ENCODE measurements around the gene RNASEH2C. TPM values are rescaled to one million over a fixed set of nuclear protein-coding genes. Genes with fewer than 3 reads are reported as not detected.
"Not testable (repeated sequence)": the region's sequence is repeated elsewhere in the genome, so short reads cannot be mapped to it uniquely, and the experiment has no call there.

RNASEH2C gene
- total RNA-seq, 4 donors from 2014 or later = 70.2 to 231 (median 111) TPM

DNA sequence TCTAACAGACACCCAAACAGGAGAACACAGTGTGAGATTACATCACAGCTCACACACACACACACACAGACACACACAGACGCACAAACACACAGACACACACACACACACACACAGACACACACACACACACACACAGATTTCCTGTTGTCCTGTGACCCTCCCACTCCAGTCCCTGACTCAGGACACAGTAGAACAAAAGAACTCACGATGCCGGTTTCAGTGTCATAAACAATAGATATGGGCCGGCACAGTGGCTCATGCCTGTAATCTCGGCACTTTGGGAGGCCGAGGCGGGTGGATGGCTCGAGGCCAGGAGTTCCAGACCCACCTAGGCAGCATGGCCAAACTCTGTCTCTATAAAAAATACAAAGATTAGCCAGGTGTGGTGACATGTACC is 22.4 kb downstream of the RNASEH2C start:
- Histone ChIP-seq H3K4me1 (peaks cover 0 to 16% (median 7%) of the 10 kb centered on the region in 4 donors), H3K4me3 (no peak overlapping the region), H3K27ac (no peak overlapping the region), H3K9me3 (no peaks in the 10 kb centered on the region), H3K36me3 (no peaks in the 10 kb centered on the region), H3K27me3 (no peaks in the 10 kb centered on the region)
- intact Hi-C loops (cut with DNase I; ENCODE audit: low total_unique reads) = no loop called here
- DNase-seq = peak; percentile 73
- no peak for TF ChIP-seq POLR2A (IDR thresholded peaks at IDR 0.05)
- TF ChIP-seq POLR2AphosphoS5 (IDR thresholded peaks at IDR 0.05) = no peak
- no peak for TF ChIP-seq EP300 (IDR thresholded peaks at IDR 0.05; ENCODE audit: low read depth)
- TF ChIP-seq, protein P1, sequence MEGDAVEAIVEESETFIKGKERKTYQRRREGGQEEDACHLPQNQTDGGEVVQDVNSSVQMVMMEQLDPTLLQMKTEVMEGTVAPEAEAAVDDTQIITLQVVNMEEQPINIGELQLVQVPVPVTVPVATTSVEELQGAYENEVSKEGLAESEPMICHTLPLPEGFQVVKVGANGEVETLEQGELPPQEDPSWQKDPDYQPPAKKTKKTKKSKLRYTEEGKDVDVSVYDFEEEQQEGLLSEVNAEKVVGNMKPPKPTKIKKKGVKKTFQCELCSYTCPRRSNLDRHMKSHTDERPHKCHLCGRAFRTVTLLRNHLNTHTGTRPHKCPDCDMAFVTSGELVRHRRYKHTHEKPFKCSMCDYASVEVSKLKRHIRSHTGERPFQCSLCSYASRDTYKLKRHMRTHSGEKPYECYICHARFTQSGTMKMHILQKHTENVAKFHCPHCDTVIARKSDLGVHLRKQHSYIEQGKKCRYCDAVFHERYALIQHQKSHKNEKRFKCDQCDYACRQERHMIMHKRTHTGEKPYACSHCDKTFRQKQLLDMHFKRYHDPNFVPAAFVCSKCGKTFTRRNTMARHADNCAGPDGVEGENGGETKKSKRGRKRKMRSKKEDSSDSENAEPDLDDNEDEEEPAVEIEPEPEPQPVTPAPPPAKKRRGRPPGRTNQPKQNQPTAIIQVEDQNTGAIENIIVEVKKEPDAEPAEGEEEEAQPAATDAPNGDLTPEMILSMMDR (IDR thresholded peaks at IDR 0.05) = no peak
- 55% methylated on average over 8 of the region's 8 CpGs; no CpG with 5 or more reads in 1 of the 2 donors for WGBS, 2 donors (ENCODE audit: low coverage in 1 of 2)
- in situ Hi-C loops (cut with MboI; ENCODE audit: low pct_ligation_motif_present in 1 of 4, low pct_unique_long_range_greater_than_20kb in 1 of 4, low sequenced_read_pairs in 3 of 4) = loop anchor here in 1 of 4 donors (25.0 kb wide), 1 partner anchor 289 kb away; no protein-coding TSS in a partner anchor

DNA sequence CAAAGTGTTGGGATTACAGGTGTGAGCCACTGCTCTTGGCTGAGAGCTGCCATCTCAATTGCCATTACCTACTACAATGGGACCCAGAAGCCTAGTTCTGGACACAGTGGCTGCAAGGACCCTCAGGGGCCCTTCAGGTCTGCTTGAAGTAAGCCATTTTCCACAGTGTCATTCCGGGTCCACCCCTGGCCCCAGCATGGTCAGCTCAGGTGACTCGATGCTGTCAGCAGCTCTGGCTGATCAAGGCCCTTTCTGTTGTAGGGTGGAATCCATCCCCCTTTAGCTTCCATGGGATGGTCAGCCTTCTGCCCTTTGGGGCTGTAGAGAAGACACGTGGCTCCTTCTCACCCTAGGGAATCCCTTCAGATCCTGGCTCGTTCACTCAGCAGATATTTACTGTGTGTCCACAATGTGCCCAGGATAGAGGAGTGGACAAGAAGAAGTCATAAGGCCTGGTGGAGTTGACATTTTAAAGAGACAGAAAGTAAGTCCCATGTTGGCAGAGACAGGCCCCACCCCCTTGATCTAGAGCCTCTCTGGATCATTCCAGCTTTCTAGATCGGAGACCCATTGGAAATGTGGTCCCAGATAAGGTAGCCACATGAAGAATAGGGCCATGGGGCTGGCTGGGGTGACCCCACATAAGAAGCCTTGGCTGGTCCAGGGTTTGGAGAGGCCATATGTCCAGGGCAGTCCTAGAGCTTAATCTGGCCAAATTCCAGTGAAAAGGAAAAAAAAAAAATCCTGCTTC is 23.6 kb downstream of the RNASEH2C start:
- in situ Hi-C loops (cut with MboI; ENCODE audit: low pct_ligation_motif_present in 1 of 4, low pct_unique_long_range_greater_than_20kb in 1 of 4, low sequenced_read_pairs in 3 of 4) = loop anchor here in 1 of 4 donors (25.0 kb wide), 1 partner anchor 290 kb away; no protein-coding TSS in a partner anchor

DNA sequence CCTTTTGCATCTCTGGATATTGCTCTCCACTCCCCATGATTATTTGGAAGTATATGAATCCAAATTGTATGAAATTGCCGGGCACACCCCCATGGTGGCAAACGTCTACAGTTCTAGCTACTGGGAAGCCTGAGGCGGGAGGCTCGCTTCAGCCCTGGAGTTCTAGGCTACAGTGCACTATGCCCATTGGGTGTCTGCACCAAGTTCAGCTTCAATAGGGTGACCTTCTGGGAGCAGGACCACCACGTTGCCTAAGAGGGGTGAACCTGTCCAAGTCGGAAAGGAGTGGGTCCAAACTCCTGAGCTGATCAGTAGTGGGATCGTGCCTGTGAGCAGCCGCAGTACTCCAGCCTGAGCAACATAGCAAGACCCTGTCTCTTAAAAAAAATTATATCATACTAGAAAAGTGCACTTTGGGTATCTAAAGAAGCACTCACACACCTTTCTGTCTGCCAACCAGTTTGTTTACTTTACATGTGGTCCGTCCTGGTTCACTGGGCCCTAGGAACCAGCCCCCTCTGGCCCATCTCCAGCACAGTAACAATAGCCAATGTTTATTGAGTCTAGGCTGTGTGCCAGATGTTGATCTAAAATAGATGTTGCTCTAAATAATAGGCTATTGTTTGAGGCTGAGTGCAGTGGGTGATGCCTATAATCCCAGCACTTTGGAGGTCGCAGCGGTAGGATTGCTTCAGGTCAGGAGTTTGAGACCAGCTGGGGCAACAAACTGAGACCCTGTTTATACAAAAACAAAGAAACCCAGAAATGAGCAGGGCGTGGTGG is 24.9 kb downstream of the RNASEH2C start:
- WGBS, 2 donors (ENCODE audit: low coverage in 1 of 2) = 51 to 53% methylated on average over 7 to 12 of the region's 12 CpGs
- Histone ChIP-seq H3K27ac (peak overlapping the region in 3 of 4 donors; percentile 9 to 64 (median 33)), H3K27me3 (no peaks in the 10 kb centered on the region), H3K9me3 (no peaks in the 10 kb centered on the region), H3K4me1 (peaks cover 0 to 16% (median 7%) of the 10 kb centered on the region in 4 donors), H3K36me3 (no peaks in the 10 kb centered on the region), H3K4me3 (no peak overlapping the region)
- in situ Hi-C loops (cut with MboI; ENCODE audit: low pct_ligation_motif_present in 1 of 4, low pct_unique_long_range_greater_than_20kb in 1 of 4, low sequenced_read_pairs in 3 of 4) (loop anchor here in 1 of 4 donors (25.0 kb wide), 1 partner anchor 292 kb away; no protein-coding TSS in a partner anchor), intact Hi-C loops (cut with DNase I; ENCODE audit: low total_unique reads) (no loop called here)
- peak; percentile 82 for DNase-seq
- TF ChIP-seq, protein P1 (IDR thresholded peaks at IDR 0.05) = no peak
- TF ChIP-seq POLR2AphosphoS5 (IDR thresholded peaks at IDR 0.05) = peak in 2 of 3 donors; percentile 17 to 31
- no peak for TF ChIP-seq EP300 (IDR thresholded peaks at IDR 0.05; ENCODE audit: low read depth)

More for the DNA sequence above, 23.6 kb downstream of the RNASEH2C start:
- intact Hi-C loops (cut with DNase I; ENCODE audit: low total_unique reads) = no loop called here
- Histone ChIP-seq H3K9me3 (no peaks in the 10 kb centered on the region), H3K27me3 (no peaks in the 10 kb centered on the region), H3K4me1 (peaks cover 0 to 16% (median 7%) of the 10 kb centered on the region in 4 donors), H3K4me3 (no peak overlapping the region), H3K36me3 (no peaks in the 10 kb centered on the region), H3K27ac (no peak overlapping the region)
- no peak for DNase-seq
- TF ChIP-seq, protein P1 (IDR thresholded peaks at IDR 0.05) = no peak
- no peak for TF ChIP-seq EP300 (IDR thresholded peaks at IDR 0.05; ENCODE audit: low read depth)
- TF ChIP-seq POLR2AphosphoS5 (IDR thresholded peaks at IDR 0.05) = no peak
- no peak for TF ChIP-seq POLR2A (IDR thresholded peaks at IDR 0.05)
- WGBS, 2 donors (ENCODE audit: low coverage in 1 of 2) = 88% methylated on average over 4 of the region's 5 CpGs; no CpG with 5 or more reads in 1 of the 2 donors

DNA sequence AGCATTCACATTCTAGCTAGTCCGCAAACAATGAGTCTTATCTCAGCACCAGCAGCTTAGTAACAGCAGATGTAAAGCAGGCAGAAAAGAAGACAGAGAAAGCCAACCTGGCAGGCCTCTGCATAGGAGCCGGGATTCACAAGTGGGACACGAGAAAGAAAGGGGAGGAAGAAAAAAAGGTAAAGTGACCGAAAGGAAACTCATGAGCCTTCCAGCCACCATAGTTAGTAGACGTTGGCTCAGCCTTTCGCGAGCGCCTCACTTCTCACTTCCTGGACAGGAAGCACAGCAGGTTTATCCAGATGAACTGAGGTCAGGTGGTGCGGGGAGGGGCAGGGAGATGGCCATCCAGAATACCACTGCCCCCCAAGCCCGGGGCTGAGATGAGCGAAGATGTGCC is 28.2 kb downstream of the RNASEH2C start:
- TF ChIP-seq EP300 (IDR thresholded peaks at IDR 0.05; ENCODE audit: low read depth) (no peak), POLR2AphosphoS5 (IDR thresholded peaks at IDR 0.05) (peak in 1 of 3 donors; percentile 45), POLR2A (IDR thresholded peaks at IDR 0.05) (no peak)
- TF ChIP-seq, protein P1 (IDR thresholded peaks at IDR 0.05) = no peak
- peak; percentile 75 for DNase-seq
- no peaks in the 10 kb centered on the region for H3K27me3 ChIP-seq
- H3K27ac ChIP-seq = no peak overlapping the region
- WGBS, 2 donors (ENCODE audit: low coverage in 1 of 2) = 48 to 76% methylated on average over 6 to 11 of the region's 11 CpGs
- in situ Hi-C loops (cut with MboI; ENCODE audit: low pct_ligation_motif_present in 1 of 4, low pct_unique_long_range_greater_than_20kb in 1 of 4, low sequenced_read_pairs in 3 of 4) = loop anchor here in 1 of 4 donors (25.0 kb wide), 1 partner anchor 295 kb away; no protein-coding TSS in a partner anchor
- no peaks in the 10 kb centered on the region for H3K9me3 ChIP-seq
- intact Hi-C loops (cut with DNase I; ENCODE audit: low total_unique reads) = no loop called here
- H3K36me3 ChIP-seq = no peaks in the 10 kb centered on the region
- peaks cover 0 to 16% (median 7%) of the 10 kb centered on the region in 4 donors for H3K4me1 ChIP-seq
- H3K4me3 ChIP-seq = no peak overlapping the region

DNA sequence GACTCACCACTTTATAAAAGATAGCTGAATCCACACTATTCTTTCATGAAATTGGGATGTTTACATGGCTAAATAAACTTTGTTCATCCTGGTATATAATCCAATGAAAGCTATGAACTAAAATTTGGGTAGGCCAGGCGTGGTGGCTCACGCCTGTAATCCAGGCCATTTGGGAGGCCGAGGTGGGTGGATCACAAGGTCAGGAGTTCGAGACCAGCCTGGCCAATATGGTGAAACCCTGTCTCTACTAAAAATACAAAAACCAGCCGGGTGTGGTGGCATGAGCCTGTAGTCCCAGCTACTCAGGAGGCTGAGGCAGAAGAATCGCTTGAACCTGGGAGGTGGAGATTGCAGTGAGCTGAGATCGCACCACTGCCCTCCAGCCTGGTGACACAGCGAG is 28.8 kb downstream of the RNASEH2C start:
- in situ Hi-C loops (cut with MboI; ENCODE audit: low pct_ligation_motif_present in 1 of 4, low pct_unique_long_range_greater_than_20kb in 1 of 4, low sequenced_read_pairs in 3 of 4) = loop anchor here in 1 of 4 donors (25.0 kb wide), 1 partner anchor 295 kb away; no protein-coding TSS in a partner anchor
- intact Hi-C loops (cut with DNase I; ENCODE audit: low total_unique reads); H3K4me3 ChIP-seq; H3K27ac ChIP-seq; H3K9me3 ChIP-seq; DNase-seq; H3K27me3 ChIP-seq; H3K36me3 ChIP-seq: not testable (repeated sequence)
- peaks cover 0 to 16% (median 7%) of the 10 kb centered on the region in 4 donors for H3K4me1 ChIP-seq
- WGBS, 2 donors (ENCODE audit: low coverage in 1 of 2) = 83 to 87% methylated on average over 7 to 8 of the region's 8 CpGs
